Psoas muscle (tissue), 8 donors: ENCODE results near the gene P2RX5. TPM values are rescaled to one million over a fixed set of nuclear protein-coding genes. Genes with fewer than 3 reads are reported as not detected.
A peak's percentile ranks its signal among the peaks of the same experiment; 100 is the strongest.

Source experiments
- ATAC-seq, 4 donors: fragments of 200-7000 bp; cut with Tn5 transposase; one replicate each; pipeline ENCODE4 v1.9.1; 2020; ENCODE audit warnings: moderate library complexity in 3 of 4, mild to moderate bottlenecking in 2 of 4
- DNase-seq, 2 donors: peaks; one replicate each; pipeline ENCODE4 v3.0.0-alpha.2; 2020
- H3K27ac ChIP-seq: fragments of 200-600 bp; one replicate; pipeline ENCODE4 v1.8.0; 2022
- H3K27me3 ChIP-seq, 3 donors: fragments of 200-600 bp in 1 of 3; one replicate each; pipeline versions ENCODE4 v1.6.1 to v1.8.0; 2013 to 2022; ENCODE audit warnings: low read length in 2 of 3, mild to moderate bottlenecking in 2 of 3, moderate library complexity in 1 of 3; ENCODE audit not compliant: insufficient read depth in 3 of 3
- H3K36me3 ChIP-seq, 2 donors: fragments of 200-600 bp in 1 of 2; one replicate each; pipeline versions ENCODE4 v1.6.1 to v1.8.0; 2013 to 2022; ENCODE audit warnings: low read depth in 1 of 2, mild to moderate bottlenecking in 1 of 2, moderate library complexity in 1 of 2; ENCODE audit not compliant: insufficient read depth in 1 of 2
- H3K4me1 ChIP-seq: fragments of 200-600 bp; one replicate; pipeline ENCODE4 v1.8.0; 2022
- H3K4me3 ChIP-seq: fragments of 200-600 bp; one replicate; pipeline ENCODE4 v1.8.0; 2022; ENCODE audit warnings: mild to moderate bottlenecking
- H3K9me3 ChIP-seq: fragments of 200-600 bp; one replicate; pipeline ENCODE4 v1.8.0; 2022
- CTCF ChIP-seq: fragments of 200-600 bp; IDR thresholded peaks from one replicate; pipeline ENCODE4 v1.8.0; 2022; ENCODE audit warnings: antibody characterized with exemption
- WGBS, 3 donors: extraction: QIAGEN DNeasy Blood & Tissue Kit; methylation state at CpG; one replicate each; pipeline versions ENCODE4 v1.1.6 to v1.1.7; 2013; 5-methylcytosine and 5-hydroxymethylcytosine counted together
- intact Hi-C, 2 donors: fragments of 100-400 bp; cut with DNase I; formaldehyde crosslinking; loops; one replicate each; pipeline versions ENCODE4 v1.11.0 to v1.14.2; 2022
- polyA plus RNA-seq, 3 donors: library from polyadenylated mRNA; stranded (reverse); fragments of 200-250 nt; gene quantifications; one replicate each; pipeline ENCODE4 v1.2.3, GENCODE V29; 2013
- total RNA-seq, 4 donors: library from RNA; stranded (reverse); fragmentation: NEBNext Ultra II Directional in 2 of 4; extraction: Animal tissue kit (Norgen Biotek cat#: 25700) in 2 of 4; gene quantifications; one replicate each; pipeline versions ENCODE4 v1.2.1 to v1.2.4, GENCODE V29; 2021 to 2023
- donor health status: healthy with polysubstance abuse.
- donor health status: DM: no; HTN: no; CAD: no; lungs with moderate emphysema.
- donor health status: Bipolar disorder and iron deficiency.
- donor health status: healthy.
- donor health status: DM: yes; HTN: yes; CAD: no.
- donor health status: DM: no; HTN: no; CAD: no.
- donor health status: DM: no; HTN: no; CAD: no.
- donor health status: DM: yes; HTN: yes; CAD: no.

The P2RX5 gene
- total and polyA plus RNA-seq, 7 donors: 15.5 to 138 (median 30.8) TPM

DNA sequence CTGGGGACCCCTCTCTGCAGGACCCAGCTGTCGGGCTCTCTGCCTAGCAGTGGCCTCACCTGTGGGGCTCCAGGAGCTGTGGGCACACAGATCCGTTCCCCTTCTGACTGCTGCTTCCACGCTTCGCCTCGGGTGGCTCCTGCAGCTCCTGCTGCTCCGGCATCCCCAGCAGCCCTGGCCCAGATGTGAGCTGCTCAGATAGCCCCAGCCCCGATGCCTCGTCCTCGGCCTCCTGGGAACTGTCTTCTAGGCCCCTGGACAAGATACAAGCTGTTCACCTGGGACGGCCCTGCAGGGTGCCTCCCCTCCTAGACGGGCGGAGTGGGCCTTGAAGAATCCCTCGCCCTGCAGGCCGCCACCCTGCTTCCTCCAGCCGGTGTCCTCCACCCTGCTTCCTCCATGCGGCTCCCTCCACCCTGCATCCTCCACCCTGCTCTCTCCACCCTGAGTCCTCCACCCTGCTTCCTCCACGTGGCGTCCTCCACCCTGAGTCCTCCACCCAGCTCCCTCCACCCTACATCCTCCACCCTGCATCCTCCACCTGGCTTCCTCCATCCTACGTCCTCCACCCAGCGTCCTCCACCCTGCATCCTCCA, 16.3 kb downstream of the P2RX5 start:
- H3K27me3 ChIP-seq: no peaks in the 10 kb centered on the region
- no peak for DNase-seq
- WGBS, 3 donors: 65 to 71% (median 71%) methylated on average over 19 to 20 of the region's 20 CpGs
- ATAC-seq: no peak
- peaks cover 0 to 21% of the 10 kb centered on the region in 2 donors for H3K36me3 ChIP-seq
- H3K4me1 ChIP-seq: no peaks in the 10 kb centered on the region
- no peaks in the 10 kb centered on the region for H3K9me3 ChIP-seq
- intact Hi-C loops: loop anchor here (5.0 kb wide), 3 partner anchors 43 to 138 kb away; partner anchors contain the start of gene HASPIN (in 1 of the 2)
- TF ChIP-seq CTCF: no peak
- no peak overlapping the region for H3K4me3 ChIP-seq
- H3K27ac ChIP-seq: no peak overlapping the region

DNA sequence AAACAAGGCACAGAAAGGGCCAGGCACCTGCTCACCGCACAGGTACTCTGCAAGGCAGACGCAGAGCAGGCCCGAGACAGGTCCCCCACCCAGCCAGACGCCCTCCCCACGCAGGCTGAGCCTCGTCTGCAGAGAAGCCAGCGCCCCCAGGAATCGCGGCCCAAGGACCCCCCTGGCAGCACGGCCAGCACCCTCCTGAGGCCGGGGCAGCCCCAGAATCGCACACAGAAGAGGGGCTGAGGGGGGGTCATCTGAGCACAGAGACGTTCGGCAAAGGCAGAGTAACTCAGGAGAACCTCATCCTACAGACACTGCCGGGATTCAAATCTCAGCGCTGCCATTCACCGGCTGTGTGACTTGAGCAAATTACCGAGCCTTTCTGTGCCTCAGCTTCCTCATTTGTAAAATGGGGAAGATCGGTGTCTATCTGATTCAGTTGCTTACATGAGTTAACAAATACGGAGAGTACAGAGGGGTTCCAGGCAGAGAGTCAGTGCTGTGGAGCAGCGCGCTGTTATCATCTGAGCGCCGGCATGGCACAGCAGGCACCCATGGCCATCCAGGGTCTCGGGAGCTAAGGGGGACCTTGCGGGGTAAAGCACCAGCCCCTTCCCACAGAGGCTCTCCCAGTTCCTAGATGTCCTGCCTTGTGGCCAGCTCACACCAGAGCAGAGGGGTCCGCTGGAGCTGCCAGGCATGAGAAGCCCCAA, 17.0 kb downstream of the P2RX5 start:
- TF ChIP-seq CTCF: no peak
- 85 to 88% (median 88%) methylated on average over 27 of the region's 27 CpGs for WGBS, 3 donors
- Histone ChIP-seq H3K4me3 (no peak overlapping the region), H3K36me3 (peaks cover 0 to 18% of the 10 kb centered on the region in 2 donors), H3K4me1 (no peaks in the 10 kb centered on the region), H3K9me3 (no peaks in the 10 kb centered on the region), H3K27me3 (no peaks in the 10 kb centered on the region), H3K27ac (no peak overlapping the region)
- ATAC-seq: no peak
- DNase-seq: peak in 1 of 2 donors; percentile 45
- intact Hi-C loops: no loop called here

GRCh38 chr17:3678095-3678820, 17.7 kb downstream of the P2RX5 start:
- Histone ChIP-seq H3K4me3 (no peak overlapping the region), H3K4me1 (no peaks in the 10 kb centered on the region), H3K27me3 (no peaks in the 10 kb centered on the region), H3K27ac (no peak overlapping the region), H3K9me3 (no peaks in the 10 kb centered on the region), H3K36me3 (peaks cover 0 to 18% of the 10 kb centered on the region in 2 donors)
- intact Hi-C loops: no loop called here
- peak; percentile 10 to 31 (median 20) for ATAC-seq
- WGBS, 3 donors: 54 to 63% (median 59%) methylated on average over 16 of the region's 16 CpGs
- no peak for TF ChIP-seq CTCF
- peak in 1 of 2 donors; percentile 28 for DNase-seq

GRCh38 chr17:3675886-3676285, 20.1 kb downstream of the P2RX5 start:
- Histone ChIP-seq H3K9me3 (no peaks in the 10 kb centered on the region), H3K36me3 (peaks cover 0 to 28% of the 10 kb centered on the region in 2 donors), H3K27ac (no peak overlapping the region), H3K27me3 (no peaks in the 10 kb centered on the region), H3K4me1 (no peaks in the 10 kb centered on the region), H3K4me3 (no peak overlapping the region)
- DNase-seq (no peak), ATAC-seq (no peak)
- no peak for TF ChIP-seq CTCF
- WGBS, 3 donors: 85 to 89% (median 87%) methylated on average over 11 of the region's 11 CpGs
- intact Hi-C loops: no loop called here
